Right renal pelvis (tissue), 4 donors: ENCODE results near the gene MRPS23. TPM values are rescaled to one million over a fixed set of nuclear protein-coding genes. Genes with fewer than 3 reads are reported as not detected.

Experiments
- DNase-seq, 4 donors: peaks; one replicate each; pipeline ENCODE4 v3.0.0-alpha.2; 2013; ENCODE audit warnings: low read depth in 4 of 4, low spot score in 3 of 4, missing footprints in 1 of 4
- polyA plus RNA-seq, 4 donors: library from polyadenylated mRNA; unstranded; fragments of 120-200 nt; gene quantifications; one replicate each; pipeline ENCODE4 v1.2.1, GENCODE V29; 2013; ENCODE audit not compliant: insufficient read length in 4 of 4

Gene MRPS23
- polyA plus RNA-seq, 4 donors: 62.1 to 65.7 (median 64.7) TPM

GRCh38 chr17:57842280-57842679 is 7.6 kb downstream of the MRPS23 start:
- DNase-seq: no peak

- DNase-seq: no peak
These were observed 10.3 kb downstream of the MRPS23 start for GRCh38 chr17:57839571-57839923.

GRCh38 chr17:57838857-57839570 is 10.8 kb downstream of the MRPS23 start:
- DNase-seq: no peak

DNA sequence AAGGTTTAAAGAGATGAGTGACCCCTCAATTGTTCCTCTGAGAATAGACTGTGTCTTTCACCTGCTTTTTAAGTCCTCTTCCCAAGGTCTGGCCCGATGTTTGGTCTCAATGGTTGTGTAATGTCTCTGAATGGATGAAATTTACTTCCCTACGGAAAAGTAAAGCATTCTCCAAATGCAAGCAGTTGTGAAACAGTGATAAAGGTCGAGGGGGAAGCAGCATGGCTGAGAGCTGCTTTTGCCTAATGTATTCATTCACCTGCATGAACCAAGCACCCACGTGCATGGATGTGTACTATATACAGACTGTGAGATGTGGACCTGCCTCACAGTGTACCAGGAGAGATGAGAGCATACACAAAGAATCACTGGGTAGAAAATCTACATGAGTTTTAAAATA is 11.4 kb downstream of the MRPS23 start:
- DNase-seq: no peak

DNA sequence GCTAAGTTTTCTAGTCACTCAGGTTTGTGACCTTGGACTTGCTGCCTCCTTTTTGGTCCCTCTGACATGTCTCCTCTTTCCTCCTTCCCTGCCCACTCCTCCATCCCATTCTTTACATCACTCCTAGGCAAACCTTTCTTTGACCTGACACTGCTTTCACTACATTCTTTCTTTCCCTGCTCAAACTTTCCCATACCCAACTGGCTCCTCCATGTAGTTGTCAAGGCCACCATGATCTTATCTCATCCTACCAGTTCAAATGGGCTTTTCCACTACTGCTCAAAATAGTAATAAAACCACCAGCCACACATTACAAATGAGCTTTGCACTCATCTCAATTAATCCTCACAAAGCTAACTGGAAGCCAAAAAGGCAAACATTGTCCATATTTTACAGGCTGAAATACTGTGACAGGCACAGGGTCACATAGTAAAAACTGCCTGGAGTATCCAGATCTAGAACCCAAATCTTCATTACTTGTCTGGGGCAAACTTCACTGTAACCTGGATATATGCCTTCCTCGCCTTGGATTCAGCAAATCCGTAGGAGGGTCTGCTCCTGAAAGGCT is 14.4 kb downstream of the MRPS23 start:
- DNase-seq: no peak

DNA sequence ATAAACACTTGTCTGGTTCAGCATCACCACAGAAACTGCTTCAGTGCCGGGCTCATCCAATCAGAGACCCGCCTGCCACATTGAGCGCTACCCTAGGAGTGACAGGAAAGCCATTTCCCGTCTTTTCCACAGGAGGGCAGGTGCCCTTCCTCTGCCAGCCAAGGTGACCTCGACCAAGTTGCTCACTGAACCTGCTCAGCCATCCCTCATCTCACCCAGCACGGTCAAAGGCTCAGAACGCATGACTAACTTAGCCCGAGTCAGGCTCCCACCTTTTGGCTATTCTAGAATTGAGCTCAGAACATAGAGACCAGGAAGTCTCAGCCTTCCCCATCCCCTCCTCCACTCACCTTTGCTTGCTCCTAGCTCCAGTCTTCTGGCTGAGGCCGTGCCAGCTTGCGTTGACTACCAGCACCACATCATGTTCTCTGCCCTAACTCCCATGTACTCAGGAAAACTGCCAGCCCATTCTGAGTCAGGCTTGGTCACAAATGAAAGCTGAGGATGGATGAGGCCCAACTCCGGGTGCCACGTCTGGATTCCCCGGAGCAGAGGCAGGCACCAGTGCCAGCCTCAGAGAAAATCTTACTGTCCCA is 15.6 kb downstream of the MRPS23 start:
- DNase-seq: no peak

DNA sequence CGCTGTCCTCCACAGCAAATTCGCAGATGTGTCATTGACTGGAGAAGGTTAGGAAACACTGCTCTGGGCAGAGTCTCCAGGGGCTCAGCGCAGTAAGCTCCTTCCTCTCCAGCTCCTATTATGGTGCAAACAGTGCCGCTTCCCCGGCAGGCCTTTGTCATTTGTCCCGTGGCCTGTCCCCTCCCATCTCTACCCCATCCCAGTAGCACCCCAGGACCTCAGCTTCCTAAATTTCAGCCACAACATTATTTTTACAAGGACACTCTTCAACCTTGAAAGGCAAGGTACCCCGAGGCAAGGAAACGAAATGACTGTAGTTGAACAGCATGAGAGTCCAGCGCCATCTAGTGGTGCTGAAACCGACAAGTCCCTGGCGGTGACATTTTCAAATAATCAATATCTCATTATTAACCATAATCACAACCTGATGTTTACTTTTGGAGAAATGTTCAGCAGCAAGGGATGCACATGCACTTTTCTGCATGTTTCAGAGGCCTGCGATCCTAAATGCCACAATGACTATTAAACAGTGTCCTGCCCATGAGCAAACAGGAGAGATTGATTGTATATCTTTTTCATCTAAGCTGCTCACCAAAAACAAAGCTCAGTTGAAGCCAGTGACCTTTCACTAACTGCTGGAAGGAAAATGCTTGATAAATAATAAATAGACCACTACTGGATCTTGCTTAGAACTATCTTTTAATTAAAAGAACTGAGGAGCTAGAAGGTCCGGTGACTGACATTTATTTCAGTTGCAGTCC is 16.5 kb downstream of the MRPS23 start:
- DNase-seq: peak; percentile 66 to 72 (median 70)

GRCh38 chr17:57832314-57833178 is 17.3 kb downstream of the MRPS23 start:
- no peak for DNase-seq

DNA sequence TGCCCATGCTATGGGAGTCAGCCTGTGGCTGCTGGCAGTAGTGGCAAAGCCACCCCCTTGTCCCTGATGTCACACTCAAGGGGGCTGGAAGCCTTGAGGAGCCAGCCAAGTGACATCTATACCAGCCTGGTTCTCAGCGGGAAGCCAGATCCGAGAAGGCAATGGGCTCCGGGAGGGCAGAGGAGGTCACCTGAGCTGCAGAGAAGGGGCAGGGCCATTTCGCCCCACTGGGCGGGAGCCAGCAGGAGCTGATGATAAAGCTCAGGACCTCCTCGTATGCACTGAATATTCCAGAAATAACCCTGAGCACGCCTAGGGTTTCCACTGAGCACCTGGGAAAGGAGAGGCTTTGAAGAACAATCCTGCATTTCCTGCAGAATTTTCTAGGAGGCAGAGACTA is 19.0 kb downstream of the MRPS23 start:
- DNase-seq: no peak

DNA sequence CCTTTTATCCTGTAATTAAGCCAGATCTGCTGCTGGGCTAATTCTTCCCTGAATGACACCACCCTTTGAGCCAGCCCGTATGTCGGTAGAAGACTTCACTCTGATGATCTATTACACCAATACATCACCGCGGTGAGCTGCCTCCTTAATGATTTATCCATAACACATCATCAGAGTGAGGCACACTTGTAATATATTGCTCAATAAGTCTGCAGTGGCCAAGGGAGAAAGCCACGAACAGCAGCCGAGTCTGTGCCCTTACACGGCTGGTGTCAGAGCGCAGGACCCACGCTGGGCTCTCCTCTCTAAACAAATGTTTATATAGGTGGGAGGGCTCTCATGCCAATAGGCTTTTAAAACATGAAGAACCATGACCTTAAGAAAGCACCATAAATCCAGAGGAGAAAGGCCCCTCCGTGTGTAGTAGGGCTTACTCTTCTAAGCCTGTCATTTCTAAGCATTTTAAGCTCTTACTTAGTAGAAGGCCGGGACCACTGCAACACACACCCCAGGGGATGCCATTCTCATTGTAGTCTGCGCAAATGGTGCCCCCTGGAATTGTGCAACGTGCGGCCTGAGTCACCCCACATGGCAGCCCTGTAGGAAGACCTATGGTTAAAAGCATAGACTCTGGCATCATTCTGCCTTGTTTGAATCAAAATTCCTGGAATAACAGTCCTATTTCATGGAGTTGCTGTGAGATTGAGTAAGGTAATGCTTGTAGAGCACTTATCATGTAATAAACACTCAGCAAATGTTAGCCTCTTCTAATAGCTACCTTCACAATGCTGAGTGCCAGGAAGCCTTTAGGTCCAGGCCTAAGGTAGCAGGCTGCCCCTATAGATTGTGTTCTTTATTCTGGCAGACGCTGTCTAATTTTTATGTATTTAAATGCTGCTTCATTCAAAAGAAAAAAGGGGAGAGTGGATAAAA is 26.1 kb downstream of the MRPS23 start:
- DNase-seq: no peak

DNA sequence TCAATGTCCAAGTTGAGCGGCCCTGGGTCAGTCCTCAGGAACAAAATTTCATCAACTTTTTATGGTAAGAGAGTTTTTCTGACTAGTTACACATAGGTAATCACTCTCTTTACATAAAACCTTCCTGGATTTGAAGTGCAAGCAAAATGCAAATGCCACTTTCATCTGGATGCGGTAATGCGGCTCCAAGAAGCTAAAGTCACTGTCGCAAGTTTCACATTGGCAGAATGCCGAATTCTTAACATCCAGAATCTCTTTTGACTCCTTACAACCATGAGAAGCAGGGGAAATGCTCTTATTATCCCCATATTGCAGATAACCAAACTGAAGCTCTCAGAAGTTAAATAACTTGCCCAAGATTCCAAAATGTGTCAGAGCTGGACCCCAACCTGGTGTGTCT is 30.0 kb downstream of the MRPS23 start:
- DNase-seq: no peak

DNA sequence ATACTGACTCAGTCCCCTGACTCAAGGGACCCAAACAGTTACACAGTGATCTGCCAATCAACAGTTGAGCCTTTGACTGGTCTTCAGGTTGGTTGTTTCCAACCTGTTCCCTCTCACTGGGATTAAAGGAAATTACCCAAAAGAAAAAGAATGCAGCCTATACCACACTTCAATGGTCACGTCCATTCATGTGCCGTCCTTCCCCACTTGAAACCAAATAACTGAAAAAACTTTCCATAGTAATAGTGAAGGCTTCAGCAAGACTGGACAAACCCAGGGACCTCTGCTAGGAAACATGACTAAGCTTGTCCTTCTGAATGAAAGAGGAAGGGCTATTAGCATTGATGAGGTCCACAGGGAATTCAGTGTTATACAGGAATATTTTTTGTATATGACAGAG is 30.6 kb downstream of the MRPS23 start:
- DNase-seq: no peak

DNA sequence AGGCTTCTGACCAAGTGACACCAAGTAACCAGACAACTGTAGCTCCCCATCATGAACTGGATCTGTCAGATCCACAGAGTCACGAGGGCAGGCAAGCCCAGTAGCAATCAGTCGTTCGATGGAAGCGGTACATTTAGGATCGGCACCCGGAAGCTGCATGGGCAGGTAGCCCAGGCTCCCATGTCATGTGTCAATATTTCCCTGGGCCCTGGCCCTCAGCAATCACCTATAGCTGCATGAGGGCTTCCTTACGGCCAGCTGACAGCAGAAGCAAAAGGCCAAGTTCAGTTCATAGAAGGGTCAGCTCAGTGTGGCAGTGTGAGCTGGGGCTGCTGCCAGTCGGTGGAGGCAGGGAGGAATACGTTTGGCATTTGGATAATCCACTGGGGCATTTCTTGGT is 31.8 kb downstream of the MRPS23 start:
- no peak for DNase-seq

- no peak for DNase-seq
These were observed 32.5 kb downstream of the MRPS23 start for GRCh38 chr17:57817299-57817698.

- DNase-seq: no peak
These were observed 35.4 kb downstream of the MRPS23 start for GRCh38 chr17:57814421-57814820.

- no peak for DNase-seq
These were observed 38.1 kb downstream of the MRPS23 start for GRCh38 chr17:57811638-57812280.

DNA sequence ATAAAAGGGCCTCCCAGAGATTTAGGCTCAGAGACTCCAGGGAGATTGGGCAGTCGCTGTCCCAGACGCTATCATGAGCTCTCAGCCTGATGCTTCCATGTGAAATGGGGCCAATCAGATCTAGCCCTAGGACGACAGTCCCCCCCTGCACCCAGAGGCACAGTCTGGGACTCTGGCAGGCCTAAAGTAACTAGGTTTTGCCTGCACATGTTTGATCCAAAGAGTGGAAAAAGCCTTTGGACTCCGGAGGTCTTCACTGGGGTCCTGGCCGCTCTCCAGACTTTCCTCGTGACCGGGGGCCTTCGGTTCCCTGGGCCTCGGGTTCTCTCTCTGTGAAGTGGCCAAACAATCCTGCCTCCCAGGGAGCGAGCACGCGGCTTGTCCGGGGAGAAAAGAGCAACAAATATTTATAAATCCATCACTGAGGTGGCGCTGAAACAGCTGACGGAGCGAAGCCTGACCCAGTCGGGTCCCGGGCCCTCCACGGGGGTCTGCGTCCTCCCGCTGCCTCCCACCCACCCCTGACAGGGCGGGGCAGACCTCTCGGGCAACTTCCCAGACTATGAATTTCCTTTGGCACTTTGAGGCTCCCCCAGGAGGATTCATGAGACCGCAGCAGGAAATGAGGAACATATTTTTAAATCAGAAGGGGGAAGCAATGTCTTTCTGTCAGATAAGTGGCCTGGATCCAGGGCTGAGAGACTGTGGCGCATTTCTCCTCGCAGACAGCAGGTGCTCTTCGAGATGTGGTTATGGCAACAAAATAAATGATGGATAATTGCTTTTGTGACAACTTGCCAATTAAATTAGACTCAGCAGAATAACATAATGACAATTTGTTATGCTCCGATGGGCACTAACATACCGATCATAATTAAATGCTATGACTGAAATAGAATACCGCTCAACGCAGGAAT is 38.9 kb downstream of the MRPS23 start:
- peak; percentile 47 to 69 (median 58) for DNase-seq

- no peak for DNase-seq
These were observed 40.0 kb downstream of the MRPS23 start for GRCh38 chr17:57809879-57810278.
